Neural progenitor cell (in vitro differentiated cells): ENCODE data around the gene EVC. TPM values are rescaled to one million over a fixed set of nuclear protein-coding genes. Genes with fewer than 3 reads are reported as not detected.

Experiments
- DNase-seq: peaks from one replicate; pipeline ENCODE4 v3.0.0-alpha.2; 2016; ENCODE audit warnings: low spot score
- H2AFZ ChIP-seq: fragments of 200-600 bp; sonication (generic); replicated peaks from 2 replicates; pipeline ENCODE4 v1.6.1; 2016; ENCODE audit warnings: antibody characterized with exemption
- H3F3A ChIP-seq: fragments of 200-600 bp; sonication (generic); 2 replicates; pipeline ENCODE4 v1.6.1; 2016; ENCODE audit warnings: antibody characterized with exemption, low read depth
- H3K27ac ChIP-seq: fragments of 200-600 bp; sonication (generic); 2 replicates; pipeline ENCODE4 v1.5.1; 2016; ENCODE audit warnings: mild to moderate bottlenecking
- H3K27me3 ChIP-seq: fragments of 200-600 bp; sonication (generic); 2 replicates; pipeline ENCODE4 v1.6.1; 2016; ENCODE audit warnings: mild to moderate bottlenecking, moderate library complexity
- H3K36me3 ChIP-seq: fragments of 200-600 bp; sonication (generic); 2 replicates; pipeline ENCODE4 v1.5.1; 2016
- H3K4me1 ChIP-seq: fragments of 200-600 bp; sonication (generic); 2 replicates; pipeline ENCODE4 v1.6.1; 2016; ENCODE audit warnings: mixed run types
- H3K4me2 ChIP-seq: fragments of 200-600 bp; sonication (generic); 2 replicates; pipeline ENCODE4 v1.6.1; 2016
- H3K4me3 ChIP-seq: fragments of 200-600 bp; sonication (generic); 2 replicates; pipeline ENCODE4 v1.5.1; 2016
- H3K79me2 ChIP-seq: fragments of 200-600 bp; sonication (generic); 2 replicates; pipeline ENCODE4 v1.6.1; 2016; ENCODE audit warnings: low read depth
- H3K9ac ChIP-seq: fragments of 200-600 bp; sonication (generic); 2 replicates; pipeline ENCODE4 v1.6.1; 2016
- H3K9me3 ChIP-seq: fragments of 200-600 bp; sonication (generic); 2 replicates; pipeline ENCODE4 v1.5.1; 2016; ENCODE audit warnings: low read depth
- H4K20me1 ChIP-seq: fragments of 200-600 bp; sonication (generic); 2 replicates; pipeline ENCODE4 v1.6.1; 2016; ENCODE audit warnings: low read depth
- H3K27ac Mint-ChIP-seq: 3 replicates; pipeline ENCODE4 v1.8.0; 2021; ENCODE audit warnings: mixed read lengths
- H3K27me3 Mint-ChIP-seq: 2 replicates; pipeline ENCODE4 v1.8.0; 2022; ENCODE audit warnings: low read depth, mild to moderate bottlenecking, inconsistent platforms, moderate library complexity, mixed read lengths; ENCODE audit not compliant: insufficient read depth
- H3K36me3 Mint-ChIP-seq: 3 replicates; pipeline ENCODE4 v1.8.0; 2021; ENCODE audit warnings: mixed read lengths
- H3K4me1 Mint-ChIP-seq: 3 replicates; pipeline ENCODE4 v1.8.0; 2021; ENCODE audit warnings: mixed read lengths
- H3K4me3 Mint-ChIP-seq: 3 replicates; pipeline ENCODE4 v1.8.0; 2021; ENCODE audit warnings: mild to moderate bottlenecking, moderate library complexity, mixed read lengths
- H3K9me3 Mint-ChIP-seq: 3 replicates; pipeline ENCODE4 v1.8.0; 2020; ENCODE audit warnings: mixed read lengths
- CTCF ChIP-seq: fragments of 200-600 bp; sonication (generic); IDR thresholded peaks from 2 replicates; pipeline ENCODE4 v1.5.1; 2017; ENCODE audit warnings: antibody characterized with exemption, mild to moderate bottlenecking
- EZH2 ChIP-seq: fragments of 200-600 bp; sonication (generic); IDR thresholded peaks from 2 replicates; pipeline ENCODE4 v1.6.1; 2017; ENCODE audit warnings: antibody characterized with exemption, mild to moderate bottlenecking, moderate library complexity
- EZH2phosphoT487 ChIP-seq: fragments of 200-600 bp; sonication (generic); IDR thresholded peaks from 2 replicates; pipeline ENCODE4 v1.6.1; 2017; ENCODE audit warnings: antibody characterized with exemption
- total RNA-seq: library from RNA; depleted of rRNA; stranded (reverse); fragments of >200 nt; gene quantifications from 2 replicates; pipeline ENCODE4 v1.2.3, GENCODE V29; 2015; ENCODE audit warnings: low replicate concordance

Gene EVC
- total RNA-seq: 3.6 and 10.8 TPM in 2 replicates

DNA sequence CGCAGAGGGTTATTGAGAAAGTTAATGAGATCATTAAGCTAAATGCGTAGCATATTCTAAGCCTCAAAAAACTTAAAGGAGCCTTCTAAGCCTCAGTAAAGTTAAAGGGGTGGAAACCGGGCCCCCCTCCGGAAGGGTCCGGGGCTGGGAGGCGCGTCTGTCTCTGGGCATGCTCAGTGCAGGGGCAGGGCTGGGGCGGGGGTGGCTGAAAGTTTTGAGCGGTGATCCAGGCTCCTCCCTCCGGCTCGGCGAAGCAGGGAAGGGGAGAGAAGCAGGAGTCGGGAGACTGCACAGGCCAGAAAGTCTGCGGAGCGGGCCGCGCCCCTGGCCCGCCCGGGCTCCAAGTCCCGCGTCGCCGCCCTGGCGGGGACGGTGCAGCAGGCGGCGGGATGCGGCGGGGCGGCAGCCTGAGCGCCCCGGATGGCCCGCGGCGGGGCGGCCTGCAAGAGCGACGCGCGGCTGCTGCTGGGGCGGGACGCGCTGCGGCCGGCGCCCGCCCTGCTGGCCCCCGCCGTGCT lies at the start of gene EVC:
Gene EVC (plus strand): TSS at position 241 of the 518 bp plus-strand sequence. CDS start 180 bp downstream, at position 421.
- H3K36me3 ChIP-seq: no peaks in the 10 kb centered on the region
- peak within 1 kb of the TSS; percentile 53 for H3K4me3 ChIP-seq
- Mint-ChIP-seq H3K4me3 (peak within 1 kb of the TSS; percentile 90), H3K27ac (peak within 1 kb of the TSS; percentile 76), H3K9me3 (peaks cover 12% of the 10 kb centered on the region), H3K36me3 (peaks cover 8% of the 10 kb centered on the region), H3K27me3 (peaks cover 18% of the 10 kb centered on the region), H3K4me1 (peaks cover 29% of the 10 kb centered on the region)
- peaks cover 38% of the 10 kb centered on the region for H3K27me3 ChIP-seq
- DNase-seq: peak; percentile 85
- TF ChIP-seq EZH2phosphoT487 (no peak), EZH2 (no peak), CTCF (no peak)
- peak within 1 kb of the TSS; percentile 89 for H3K4me2 ChIP-seq
- H2AFZ ChIP-seq: peak within 1 kb of the TSS; percentile 75
- no peak within 1 kb of the TSS for H3K9ac ChIP-seq
- no peaks in the 10 kb centered on the region for H3K79me2 ChIP-seq
- peaks cover 29% of the 10 kb centered on the region for H3F3A ChIP-seq
- no peak within 1 kb of the TSS for H3K27ac ChIP-seq
- no peaks in the 10 kb centered on the region for H4K20me1 ChIP-seq
- H3K9me3 ChIP-seq: peaks cover 3% of the 10 kb centered on the region
- H3K4me1 ChIP-seq: peaks cover 19% of the 10 kb centered on the region

GRCh38 chr4:5661237-5661636 lies 49.8 kb upstream of the EVC start:
- Histone ChIP-seq H3K79me2 (no peaks in the 10 kb centered on the region), H3K27ac (no peak overlapping the region), H3K9me3 (no peaks in the 10 kb centered on the region), H3K4me3 (no peak overlapping the region), H3K4me2 (no peak overlapping the region), H3K4me1 (no peaks in the 10 kb centered on the region), H4K20me1 (no peaks in the 10 kb centered on the region), H3K9ac (no peak overlapping the region), H3K36me3 (peaks cover 4% of the 10 kb centered on the region), H3F3A (no peaks in the 10 kb centered on the region), H3K27me3 (no peaks in the 10 kb centered on the region), H2AFZ (no peak overlapping the region)
- Mint-ChIP-seq H3K27me3 (no peaks in the 10 kb centered on the region), H3K36me3 (no peaks in the 10 kb centered on the region), H3K4me1 (no peaks in the 10 kb centered on the region), H3K27ac (no peak overlapping the region), H3K4me3 (no peak overlapping the region), H3K9me3 (peaks cover 6% of the 10 kb centered on the region)
- no peak for TF ChIP-seq CTCF
- TF ChIP-seq EZH2phosphoT487: no peak
- no peak for TF ChIP-seq EZH2
- DNase-seq: no peak

GRCh38 chr4:5662555-5662954 lies 48.4 kb upstream of the EVC start:
- Mint-ChIP-seq H3K36me3 (no peaks in the 10 kb centered on the region), H3K27ac (no peak overlapping the region), H3K9me3 (peaks cover 6% of the 10 kb centered on the region), H3K27me3 (no peaks in the 10 kb centered on the region), H3K4me3 (no peak overlapping the region), H3K4me1 (no peaks in the 10 kb centered on the region)
- Histone ChIP-seq H2AFZ (no peak overlapping the region), H3K79me2 (no peaks in the 10 kb centered on the region), H3K4me1 (no peaks in the 10 kb centered on the region), H3K27ac (no peak overlapping the region), H3F3A (no peaks in the 10 kb centered on the region), H3K27me3 (no peaks in the 10 kb centered on the region), H4K20me1 (no peaks in the 10 kb centered on the region), H3K36me3 (peaks cover 4% of the 10 kb centered on the region), H3K4me2 (no peak overlapping the region), H3K4me3 (no peak overlapping the region), H3K9me3 (peaks cover 2% of the 10 kb centered on the region), H3K9ac (no peak overlapping the region)
- no peak for DNase-seq
- TF ChIP-seq EZH2 (no peak), EZH2phosphoT487 (no peak), CTCF (no peak)
